Activated naive CD8-positive, alpha-beta T cell treated with anti-CD3 and anti-CD28 coated beads for 36 hours (primary cell): ENCODE data around the gene CTR9. TPM values are rescaled to one million over a fixed set of nuclear protein-coding genes. Genes with fewer than 3 reads are reported as not detected.

Experiments used
- DNase-seq: peaks from one replicate; pipeline ENCODE4 v3.0.0; 2021
- H3K27ac Mint-ChIP-seq: one replicate; pipeline ENCODE4 v1.8.0; 2022; ENCODE audit warnings: mild to moderate bottlenecking, moderate library complexity, mixed read lengths
- H3K27me3 Mint-ChIP-seq: one replicate; pipeline ENCODE4 v1.8.0; 2022; ENCODE audit warnings: mild to moderate bottlenecking, mixed read lengths
- H3K36me3 Mint-ChIP-seq: one replicate; pipeline ENCODE4 v1.8.0; 2021; ENCODE audit warnings: mild to moderate bottlenecking, mixed read lengths
- H3K4me1 Mint-ChIP-seq: one replicate; pipeline ENCODE4 v1.8.0; 2021; ENCODE audit warnings: mixed read lengths
- H3K4me3 Mint-ChIP-seq: one replicate; pipeline ENCODE4 v1.8.0; 2022; ENCODE audit warnings: mild to moderate bottlenecking, moderate library complexity, mixed read lengths
- H3K9me3 Mint-ChIP-seq: one replicate; pipeline ENCODE4 v1.8.0; 2022; ENCODE audit warnings: mixed read lengths
- total RNA-seq, 2 experiments: library from RNA; stranded (reverse); gene quantifications; one replicate each; pipeline ENCODE4 v1.2.3, GENCODE V29; 2021

The CTR9 gene
- total RNA-seq, 2 experiments from 2014 or later, result 50.6 TPM

DNA sequence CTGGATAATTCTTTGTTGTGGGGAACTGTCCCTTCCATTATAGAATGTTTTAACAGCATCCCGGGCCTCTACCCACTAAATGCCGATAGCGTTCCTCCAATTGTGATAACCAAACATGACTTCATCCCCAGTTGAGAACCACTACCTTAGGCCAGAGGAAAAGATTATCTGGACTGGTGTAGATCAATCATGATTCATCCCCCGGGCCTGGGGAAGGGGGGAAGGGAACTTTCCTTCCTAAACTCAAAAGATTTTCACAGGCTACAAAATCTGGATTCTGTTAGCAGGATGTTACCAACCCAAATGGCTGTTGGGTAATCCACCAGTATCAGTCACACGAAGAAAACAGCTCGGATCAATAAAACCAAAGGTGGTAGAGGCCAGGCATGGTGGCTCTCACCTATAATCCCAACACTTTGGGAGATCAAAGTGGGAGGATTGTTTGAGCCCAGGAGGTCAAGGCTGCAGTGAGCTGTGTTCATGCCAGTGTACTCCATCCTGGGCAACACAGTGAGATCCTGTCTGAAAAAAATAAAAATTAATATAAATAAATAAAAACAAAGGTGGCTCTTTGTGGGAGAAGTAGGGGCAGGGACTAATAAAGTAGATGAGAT, 10.1 kb downstream of the CTR9 start:
- Mint-ChIP-seq H3K36me3 (peaks cover 12% of the 10 kb centered on the region), H3K27me3 (no peaks in the 10 kb centered on the region), H3K4me3 (no peak overlapping the region), H3K4me1 (peaks cover 4% of the 10 kb centered on the region), H3K9me3 (no peaks in the 10 kb centered on the region), H3K27ac (no peak overlapping the region)
- DNase-seq, result no peak

DNA sequence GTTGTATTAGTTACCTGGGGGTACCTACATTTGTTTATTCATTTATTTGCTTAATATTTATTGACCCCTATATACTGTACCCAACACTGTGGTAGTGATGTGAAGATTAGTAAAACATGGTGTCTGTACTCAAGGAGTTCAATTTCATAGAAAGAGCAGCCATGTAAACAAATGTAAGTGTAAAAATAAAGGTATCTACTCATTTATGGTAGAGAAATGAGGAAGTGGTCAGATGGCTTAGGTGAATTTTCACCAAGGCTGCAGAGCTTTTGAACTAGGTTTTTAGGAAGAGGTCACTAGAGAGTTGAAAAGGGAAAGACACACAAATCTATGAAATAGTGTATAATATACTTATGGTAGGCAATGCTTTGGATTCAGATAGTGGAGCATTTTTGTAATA, 11.1 kb downstream of the CTR9 start:
- H3K36me3 Mint-ChIP-seq, result peaks cover 12% of the 10 kb centered on the region
- H3K4me3 Mint-ChIP-seq, result no peak overlapping the region
- H3K27me3 Mint-ChIP-seq, result no peaks in the 10 kb centered on the region
- H3K9me3 Mint-ChIP-seq, result no peaks in the 10 kb centered on the region
- H3K4me1 Mint-ChIP-seq, result peaks cover 4% of the 10 kb centered on the region
- no peak for DNase-seq
- no peak overlapping the region for H3K27ac Mint-ChIP-seq

DNA sequence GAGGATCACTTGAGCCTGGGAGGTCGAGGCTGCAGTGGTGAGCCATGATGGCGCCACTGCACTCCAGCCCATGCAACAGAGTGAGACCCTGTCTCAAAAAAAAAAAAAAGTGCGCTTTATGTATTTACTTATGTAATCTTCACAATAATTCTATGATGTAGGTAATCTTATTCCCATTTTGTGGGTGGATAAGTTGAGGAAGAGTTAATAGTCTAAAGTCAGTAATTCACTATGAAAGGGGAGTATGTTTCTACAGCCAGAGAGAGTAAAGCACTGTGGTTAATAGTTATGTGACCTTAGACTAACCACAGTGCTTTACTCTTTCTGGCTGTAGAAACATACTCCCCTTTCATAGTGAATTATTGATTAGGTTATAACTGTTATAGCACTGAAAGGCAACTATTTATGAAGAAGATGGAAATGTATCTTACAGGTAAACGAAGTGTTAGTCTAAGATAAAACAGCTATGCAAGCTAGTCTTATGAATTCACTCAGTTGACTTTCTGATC, 11.9 kb downstream of the CTR9 start:
- H3K27ac Mint-ChIP-seq, result no peak overlapping the region
- no peaks in the 10 kb centered on the region for H3K27me3 Mint-ChIP-seq
- no peak overlapping the region for H3K4me3 Mint-ChIP-seq
- H3K4me1 Mint-ChIP-seq, result peaks cover 4% of the 10 kb centered on the region
- peaks cover 16% of the 10 kb centered on the region for H3K36me3 Mint-ChIP-seq
- no peaks in the 10 kb centered on the region for H3K9me3 Mint-ChIP-seq
- DNase-seq, result no peak

DNA sequence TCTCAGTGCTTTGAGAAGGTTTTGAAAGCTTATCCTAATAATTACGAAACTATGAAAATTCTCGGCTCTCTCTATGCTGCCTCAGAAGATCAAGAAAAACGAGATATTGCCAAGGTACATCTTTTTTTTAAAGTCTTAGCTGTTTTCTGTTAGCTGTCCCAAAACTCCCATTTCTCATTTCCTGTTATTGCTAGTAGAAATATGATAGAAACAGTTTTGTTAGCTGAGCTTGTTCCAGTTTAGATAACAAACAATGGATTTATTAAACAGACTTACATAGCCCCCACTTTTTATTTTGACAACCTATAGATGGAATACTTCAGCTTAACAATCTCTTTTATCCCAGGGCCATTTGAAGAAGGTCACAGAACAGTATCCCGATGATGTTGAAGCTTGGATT, 12.7 kb downstream of the CTR9 start:
- Mint-ChIP-seq H3K9me3 (no peaks in the 10 kb centered on the region), H3K4me1 (peaks cover 4% of the 10 kb centered on the region), H3K36me3 (peaks cover 16% of the 10 kb centered on the region), H3K4me3 (no peak overlapping the region), H3K27me3 (no peaks in the 10 kb centered on the region), H3K27ac (no peak overlapping the region)
- DNase-seq, result no peak

DNA sequence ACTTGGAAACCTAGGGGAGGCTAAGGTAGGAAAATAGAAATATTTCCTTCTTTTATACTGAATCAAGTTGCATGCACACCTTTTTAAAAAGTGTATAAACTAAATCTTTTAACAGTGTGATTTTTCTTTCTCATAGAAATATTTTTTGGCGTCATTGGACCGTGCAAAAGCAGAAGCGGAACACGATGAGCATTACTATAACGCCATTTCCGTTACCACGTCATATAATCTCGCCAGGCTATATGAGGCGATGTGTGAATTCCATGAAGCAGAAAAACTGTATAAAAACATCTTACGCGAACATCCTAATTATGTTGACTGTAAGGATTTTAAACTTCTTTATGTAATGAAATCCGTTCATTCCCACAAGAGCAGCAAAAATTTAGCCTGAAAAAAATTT, 13.4 kb downstream of the CTR9 start:
- Mint-ChIP-seq H3K9me3 (no peaks in the 10 kb centered on the region), H3K27ac (no peak overlapping the region), H3K4me1 (peaks cover 4% of the 10 kb centered on the region), H3K27me3 (no peaks in the 10 kb centered on the region), H3K36me3 (peaks cover 16% of the 10 kb centered on the region), H3K4me3 (no peak overlapping the region)
- DNase-seq, result no peak

DNA sequence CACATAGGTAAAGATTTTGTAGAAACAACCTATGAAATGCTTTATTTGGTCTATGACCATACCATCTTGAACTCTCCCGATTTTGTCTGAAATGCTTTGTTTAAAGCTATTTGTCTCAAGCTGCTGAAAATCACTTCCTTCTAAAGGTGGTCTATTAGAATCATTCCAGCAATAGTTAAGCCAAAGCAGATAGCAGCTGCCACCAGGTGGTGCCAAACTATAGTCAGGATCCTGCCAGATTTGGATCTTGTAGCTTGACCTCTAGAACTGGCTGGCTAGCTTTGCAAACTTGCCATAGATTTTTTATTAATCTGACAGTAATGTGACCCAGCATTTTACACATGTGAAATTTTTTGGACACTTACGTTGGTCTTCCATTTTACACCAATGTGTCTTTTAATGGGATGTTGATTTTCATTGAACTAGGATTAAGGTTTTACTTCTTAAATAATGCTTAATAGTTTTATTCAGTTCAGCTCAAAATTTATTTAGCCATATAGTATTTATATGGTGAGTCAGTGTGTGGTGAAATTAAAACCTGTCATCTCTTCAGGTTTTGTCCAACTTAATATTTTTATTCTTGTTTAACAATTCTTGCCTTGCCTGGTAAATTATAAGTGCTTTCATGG, 19.7 kb downstream of the CTR9 start:
- DNase-seq, result peak; percentile 10
- Mint-ChIP-seq H3K4me3 (no peak overlapping the region), H3K27me3 (no peaks in the 10 kb centered on the region), H3K27ac (peak overlapping the region; percentile 25), H3K9me3 (no peaks in the 10 kb centered on the region), H3K36me3 (peaks cover 39% of the 10 kb centered on the region), H3K4me1 (no peaks in the 10 kb centered on the region)

DNA sequence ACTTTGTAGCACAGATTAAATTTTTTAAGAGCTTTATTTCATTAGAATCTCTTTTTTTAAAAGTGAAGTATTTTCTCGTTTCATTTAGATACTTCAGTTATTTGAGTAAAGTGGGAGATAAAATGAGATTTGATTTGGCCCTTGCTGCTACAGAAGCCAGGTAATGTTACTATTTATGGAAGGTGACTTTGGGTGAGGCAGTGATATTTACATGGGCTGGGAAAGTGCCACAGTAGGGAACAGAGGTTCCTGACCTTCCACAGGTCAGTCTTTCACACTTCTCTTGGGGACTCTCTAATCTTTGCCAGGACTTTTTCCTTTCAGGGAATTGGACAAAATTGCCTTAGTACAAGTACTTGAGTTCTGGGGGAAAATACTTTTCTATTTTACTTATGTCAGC, 20.4 kb downstream of the CTR9 start:
- Mint-ChIP-seq H3K4me3 (no peak overlapping the region), H3K9me3 (no peaks in the 10 kb centered on the region), H3K27ac (no peak overlapping the region), H3K27me3 (no peaks in the 10 kb centered on the region), H3K4me1 (no peaks in the 10 kb centered on the region), H3K36me3 (peaks cover 36% of the 10 kb centered on the region)
- DNase-seq, result no peak

GRCh38 chr11:10774811-10775210, 23.8 kb downstream of the CTR9 start:
- Mint-ChIP-seq H3K4me1 (no peaks in the 10 kb centered on the region), H3K9me3 (no peaks in the 10 kb centered on the region), H3K27ac (no peak overlapping the region), H3K27me3 (no peaks in the 10 kb centered on the region), H3K4me3 (no peak overlapping the region), H3K36me3 (peaks cover 33% of the 10 kb centered on the region)
- DNase-seq, result no peak

GRCh38 chr11:10777393-10777793, 26.3 kb downstream of the CTR9 start:
- no peaks in the 10 kb centered on the region for H3K4me1 Mint-ChIP-seq
- H3K4me3 Mint-ChIP-seq, result no peak overlapping the region
- no peaks in the 10 kb centered on the region for H3K9me3 Mint-ChIP-seq
- H3K36me3 Mint-ChIP-seq, result peaks cover 20% of the 10 kb centered on the region
- H3K27ac Mint-ChIP-seq, result peak overlapping the region; percentile 26
- H3K27me3 Mint-ChIP-seq, result no peaks in the 10 kb centered on the region
- DNase-seq, result no peak

DNA sequence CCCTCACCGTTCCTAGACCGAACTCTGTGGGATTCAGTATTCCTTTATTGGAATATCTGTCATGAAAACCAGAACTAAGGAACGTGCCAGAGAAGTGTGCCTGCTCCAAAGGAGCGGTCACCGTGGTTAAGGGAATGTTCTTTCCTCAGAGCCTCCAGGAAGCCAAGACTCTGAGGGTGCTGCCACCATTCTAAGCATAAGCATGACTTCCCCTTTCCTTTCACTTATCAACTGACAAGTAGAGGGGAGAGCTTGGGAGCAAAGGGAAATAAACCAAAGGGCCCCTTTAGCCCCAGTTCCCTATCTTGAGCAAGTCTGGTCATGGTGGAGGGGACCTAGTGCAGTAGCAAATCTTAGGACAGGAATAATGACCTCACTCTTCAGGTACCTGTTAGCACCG, 26.8 kb downstream of the CTR9 start:
- H3K27me3 Mint-ChIP-seq, result no peaks in the 10 kb centered on the region
- no peak overlapping the region for H3K27ac Mint-ChIP-seq
- DNase-seq, result no peak
- no peak overlapping the region for H3K4me3 Mint-ChIP-seq
- no peaks in the 10 kb centered on the region for H3K9me3 Mint-ChIP-seq
- H3K4me1 Mint-ChIP-seq, result no peaks in the 10 kb centered on the region
- H3K36me3 Mint-ChIP-seq, result peaks cover 19% of the 10 kb centered on the region

- H3K9me3 Mint-ChIP-seq, result no peaks in the 10 kb centered on the region
- peaks cover 15% of the 10 kb centered on the region for H3K36me3 Mint-ChIP-seq
- no peaks in the 10 kb centered on the region for H3K4me1 Mint-ChIP-seq
- H3K27me3 Mint-ChIP-seq, result no peaks in the 10 kb centered on the region
- H3K27ac Mint-ChIP-seq, result no peak overlapping the region
- no peak for DNase-seq
- no peak overlapping the region for H3K4me3 Mint-ChIP-seq
Observed at GRCh38 chr11:10778217-10778970, 27.3 kb downstream of the CTR9 start.

DNA sequence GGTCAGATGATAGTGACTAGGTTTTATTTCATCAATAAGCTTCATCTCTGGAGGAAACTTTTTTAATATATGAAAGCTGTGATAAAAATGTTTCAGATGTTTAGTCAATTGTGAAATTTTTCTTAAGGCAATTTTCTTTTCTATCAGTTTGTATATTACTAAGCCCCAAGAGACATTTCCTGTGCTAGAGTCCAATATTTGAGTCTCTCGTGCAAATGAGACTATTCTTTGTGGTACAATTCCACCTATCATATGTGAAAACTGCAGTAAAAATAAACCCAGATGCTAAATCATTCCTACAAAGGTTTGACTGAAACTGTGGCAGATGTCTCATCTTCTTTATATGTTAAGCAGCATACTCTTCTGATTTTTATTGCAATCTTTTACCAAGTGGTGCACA, 28.0 kb downstream of the CTR9 start:
- no peak overlapping the region for H3K27ac Mint-ChIP-seq

DNA sequence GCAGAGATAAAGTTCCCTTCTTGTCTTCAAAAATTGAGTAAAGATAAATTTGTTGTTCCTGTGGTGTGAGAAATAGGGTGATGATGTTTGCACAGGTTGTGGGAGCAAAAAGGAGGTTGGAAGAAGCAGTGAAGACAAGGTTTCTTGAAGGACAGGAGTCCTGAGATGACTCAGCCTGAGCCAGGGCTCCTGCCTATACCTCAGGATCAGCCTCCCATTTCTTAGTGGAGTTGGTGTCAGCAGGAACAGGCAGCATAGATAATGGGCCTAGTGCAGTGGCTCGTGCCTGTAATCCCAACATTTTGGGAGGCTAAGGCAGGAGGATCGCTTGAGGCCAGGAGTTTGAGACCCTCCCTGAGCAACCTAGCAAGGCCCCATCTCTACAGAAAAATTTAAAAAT, 29.0 kb downstream of the CTR9 start:
- Mint-ChIP-seq H3K9me3 (no peaks in the 10 kb centered on the region), H3K4me3 (no peak overlapping the region), H3K27ac (no peak overlapping the region), H3K27me3 (no peaks in the 10 kb centered on the region), H3K4me1 (no peaks in the 10 kb centered on the region), H3K36me3 (peaks cover 11% of the 10 kb centered on the region)
- no peak for DNase-seq

More for the DNA sequence above, 28.0 kb downstream of the CTR9 start:
- Mint-ChIP-seq H3K4me1 (no peaks in the 10 kb centered on the region), H3K36me3 (peaks cover 12% of the 10 kb centered on the region), H3K9me3 (no peaks in the 10 kb centered on the region), H3K4me3 (no peak overlapping the region), H3K27me3 (no peaks in the 10 kb centered on the region)
- no peak for DNase-seq

GRCh38 chr11:10784232-10785145, 33.4 kb downstream of the CTR9 start:
- H3K27me3 Mint-ChIP-seq, result no peaks in the 10 kb centered on the region
- no peaks in the 10 kb centered on the region for H3K36me3 Mint-ChIP-seq
- no peaks in the 10 kb centered on the region for H3K4me1 Mint-ChIP-seq
- DNase-seq, result no peak
- no peak overlapping the region for H3K27ac Mint-ChIP-seq
- no peak overlapping the region for H3K4me3 Mint-ChIP-seq
- no peaks in the 10 kb centered on the region for H3K9me3 Mint-ChIP-seq

GRCh38 chr11:10785146-10785474, 34.1 kb downstream of the CTR9 start:
- Mint-ChIP-seq H3K9me3 (no peaks in the 10 kb centered on the region), H3K4me1 (no peaks in the 10 kb centered on the region), H3K27me3 (no peaks in the 10 kb centered on the region), H3K4me3 (no peak overlapping the region), H3K36me3 (no peaks in the 10 kb centered on the region), H3K27ac (no peak overlapping the region)
- DNase-seq, result no peak
